ENCODE measurements around the gene SP100. TPM values are rescaled to one million over a fixed set of nuclear protein-coding genes. Genes with fewer than 3 reads are reported as not detected.

The SP100 gene
- total RNA-seq, 1 donor from 2014 or later, result 169 TPM

DNA sequence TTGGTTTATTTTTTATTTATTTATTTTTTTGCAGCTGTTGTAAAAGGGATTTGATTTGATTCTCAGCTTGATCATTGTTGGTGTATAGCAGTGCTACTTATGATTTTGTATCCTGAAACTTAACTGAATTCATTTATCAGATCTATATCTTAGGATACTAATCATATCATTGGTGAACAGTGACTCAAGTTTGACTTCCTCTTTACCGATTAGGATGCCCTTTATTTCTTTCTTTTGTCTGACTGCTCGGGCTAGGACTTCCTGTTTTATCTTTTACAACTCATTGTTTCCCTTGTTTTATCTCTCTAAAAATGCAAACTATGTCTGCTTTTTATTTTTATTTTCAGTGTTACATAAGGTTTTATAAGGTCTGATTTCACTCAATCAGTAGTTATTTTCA is 23.6 kb downstream of the SP100 start:
- no peak overlapping the region for H2AFZ ChIP-seq (ENCODE audit: low read depth, low read length)
- peak overlapping the region; percentile 6 for H3K27ac ChIP-seq (ENCODE audit: low read depth, low read length)
- H3K27ac Mint-ChIP-seq (ENCODE audit: unreplicated experiment), result no peak overlapping the region
- DNase-seq (ENCODE audit: low read depth) (peak; percentile 35), FAIRE-seq (no peak)
- no peak overlapping the region for H3K4me3 Mint-ChIP-seq (ENCODE audit: unreplicated experiment)
- peak overlapping the region; percentile 48 for H3K4me2 ChIP-seq (ENCODE audit: low read length)
- H3K9me3 ChIP-seq (ENCODE audit: insufficient read depth, low read depth, low read length), result no peaks in the 10 kb centered on the region
- no peak overlapping the region for H3K4me3 ChIP-seq (ENCODE audit: insufficient read depth, low read depth, low read length)
- peaks cover 6% of the 10 kb centered on the region for H3K4me1 ChIP-seq (ENCODE audit: insufficient read depth, low read length)
- no peaks in the 10 kb centered on the region for H3K36me3 ChIP-seq (ENCODE audit: insufficient read depth, low read length)
- peaks cover 11% of the 10 kb centered on the region for H4K20me1 ChIP-seq (ENCODE audit: insufficient read depth, low read length)
- peaks cover 61% of the 10 kb centered on the region for H3K79me2 ChIP-seq (ENCODE audit: insufficient read depth, low read length)
- no peaks in the 10 kb centered on the region for H3K27me3 Mint-ChIP-seq (ENCODE audit: low read depth, unreplicated experiment)
- TF ChIP-seq, protein P1, sequence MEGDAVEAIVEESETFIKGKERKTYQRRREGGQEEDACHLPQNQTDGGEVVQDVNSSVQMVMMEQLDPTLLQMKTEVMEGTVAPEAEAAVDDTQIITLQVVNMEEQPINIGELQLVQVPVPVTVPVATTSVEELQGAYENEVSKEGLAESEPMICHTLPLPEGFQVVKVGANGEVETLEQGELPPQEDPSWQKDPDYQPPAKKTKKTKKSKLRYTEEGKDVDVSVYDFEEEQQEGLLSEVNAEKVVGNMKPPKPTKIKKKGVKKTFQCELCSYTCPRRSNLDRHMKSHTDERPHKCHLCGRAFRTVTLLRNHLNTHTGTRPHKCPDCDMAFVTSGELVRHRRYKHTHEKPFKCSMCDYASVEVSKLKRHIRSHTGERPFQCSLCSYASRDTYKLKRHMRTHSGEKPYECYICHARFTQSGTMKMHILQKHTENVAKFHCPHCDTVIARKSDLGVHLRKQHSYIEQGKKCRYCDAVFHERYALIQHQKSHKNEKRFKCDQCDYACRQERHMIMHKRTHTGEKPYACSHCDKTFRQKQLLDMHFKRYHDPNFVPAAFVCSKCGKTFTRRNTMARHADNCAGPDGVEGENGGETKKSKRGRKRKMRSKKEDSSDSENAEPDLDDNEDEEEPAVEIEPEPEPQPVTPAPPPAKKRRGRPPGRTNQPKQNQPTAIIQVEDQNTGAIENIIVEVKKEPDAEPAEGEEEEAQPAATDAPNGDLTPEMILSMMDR (IDR thresholded peaks at IDR 0.05; ENCODE audit: insufficient read depth, low read depth, low read length), result no peak
- TF ChIP-seq EZH2 (IDR thresholded peaks at IDR 0.05; ENCODE audit: insufficient read depth, low read length), result no peak
- no peak overlapping the region for H3K9ac ChIP-seq (ENCODE audit: low read length)
- no peaks in the 10 kb centered on the region for H3K9me3 Mint-ChIP-seq (ENCODE audit: unreplicated experiment)
- H3K4me1 Mint-ChIP-seq (ENCODE audit: low read depth, unreplicated experiment), result peaks cover 43% of the 10 kb centered on the region
- H3K27me3 ChIP-seq (ENCODE audit: insufficient read depth, low read length), result no peaks in the 10 kb centered on the region
- H3K36me3 Mint-ChIP-seq (ENCODE audit: low read depth, unreplicated experiment), result peaks cover 16% of the 10 kb centered on the region

DNA sequence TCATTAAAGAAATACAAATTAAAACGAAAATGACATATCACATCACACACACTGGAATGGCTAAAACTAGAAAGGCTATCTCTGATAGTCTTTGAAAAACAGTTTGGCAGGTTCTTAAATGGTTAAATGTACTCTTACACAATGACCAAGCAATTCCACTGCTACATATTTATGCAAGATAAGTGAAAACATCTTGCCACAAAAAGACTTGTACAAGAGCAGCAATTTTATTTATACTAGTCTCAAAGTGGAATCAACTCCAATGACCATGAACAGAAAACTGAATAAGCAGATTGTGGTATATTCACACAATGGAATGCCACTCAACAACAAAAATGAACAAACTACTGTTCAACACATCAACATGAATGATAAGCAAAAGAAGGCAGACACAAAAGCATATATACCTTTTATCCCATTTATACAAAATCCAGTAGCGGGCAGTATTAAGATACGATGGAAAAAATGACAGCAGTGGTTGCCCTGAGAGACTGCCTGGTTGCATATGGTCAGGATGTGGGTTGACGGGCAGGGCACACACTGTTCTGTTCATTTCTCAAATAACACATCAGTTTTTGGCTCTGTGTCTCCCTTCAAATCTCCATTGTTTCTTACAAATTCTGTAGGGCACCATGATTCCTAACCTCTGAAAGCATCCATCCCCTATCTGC is 25.4 kb downstream of the SP100 start:
- no peaks in the 10 kb centered on the region for H3K27me3 Mint-ChIP-seq (ENCODE audit: low read depth, unreplicated experiment)
- peaks cover 44% of the 10 kb centered on the region for H3K79me2 ChIP-seq (ENCODE audit: insufficient read depth, low read length)
- TF ChIP-seq, protein P1 (IDR thresholded peaks at IDR 0.05; ENCODE audit: insufficient read depth, low read depth, low read length), result no peak
- TF ChIP-seq EZH2 (IDR thresholded peaks at IDR 0.05; ENCODE audit: insufficient read depth, low read length), result no peak
- H3K9me3 ChIP-seq (ENCODE audit: insufficient read depth, low read depth, low read length), result no peaks in the 10 kb centered on the region
- FAIRE-seq, result peak; percentile 17
- H3K36me3 ChIP-seq (ENCODE audit: insufficient read depth, low read length), result peaks cover 5% of the 10 kb centered on the region
- H3K27ac Mint-ChIP-seq (ENCODE audit: unreplicated experiment), result no peak overlapping the region
- peak overlapping the region; percentile 20 for H3K4me2 ChIP-seq (ENCODE audit: low read length)
- H3K36me3 Mint-ChIP-seq (ENCODE audit: low read depth, unreplicated experiment), result peaks cover 19% of the 10 kb centered on the region
- H4K20me1 ChIP-seq (ENCODE audit: insufficient read depth, low read length), result peaks cover 7% of the 10 kb centered on the region
- peaks cover 41% of the 10 kb centered on the region for H3K4me1 Mint-ChIP-seq (ENCODE audit: low read depth, unreplicated experiment)
- no peak overlapping the region for H3K27ac ChIP-seq (ENCODE audit: low read depth, low read length)
- no peak overlapping the region for H2AFZ ChIP-seq (ENCODE audit: low read depth, low read length)
- no peaks in the 10 kb centered on the region for H3K9me3 Mint-ChIP-seq (ENCODE audit: unreplicated experiment)
- peaks cover 6% of the 10 kb centered on the region for H3K4me1 ChIP-seq (ENCODE audit: insufficient read depth, low read length)
- DNase-seq (ENCODE audit: low read depth), result peak; percentile 61
- H3K4me3 ChIP-seq (ENCODE audit: insufficient read depth, low read depth, low read length), result no peak overlapping the region
- H3K27me3 ChIP-seq (ENCODE audit: insufficient read depth, low read length), result no peaks in the 10 kb centered on the region
- no peak overlapping the region for H3K4me3 Mint-ChIP-seq (ENCODE audit: unreplicated experiment)
- H3K9ac ChIP-seq (ENCODE audit: low read length), result no peak overlapping the region

DNA sequence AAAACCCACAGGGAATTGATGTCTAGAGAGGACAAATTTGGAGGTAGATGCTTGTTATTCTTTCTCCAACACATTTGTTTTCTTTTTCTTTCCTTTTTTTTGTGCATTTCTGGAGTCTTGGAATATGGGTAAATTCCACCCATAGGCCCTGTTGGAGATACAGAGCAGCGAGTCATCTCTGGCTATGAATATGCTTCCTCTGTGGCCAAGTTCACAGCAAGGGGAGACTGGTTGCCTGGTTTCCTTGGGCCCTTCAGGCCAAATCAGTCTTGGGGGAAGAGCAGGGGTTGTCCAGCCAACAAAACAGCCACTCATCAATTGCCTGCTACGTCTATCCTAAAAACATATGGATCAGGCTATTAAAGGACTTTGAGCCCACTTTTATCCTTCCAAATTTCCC is 27.5 kb downstream of the SP100 start:
- peak; percentile 42 for DNase-seq (ENCODE audit: low read depth)
- Histone ChIP-seq H4K20me1 (ENCODE audit: insufficient read depth, low read length) (peaks cover 11% of the 10 kb centered on the region), H3K4me1 (ENCODE audit: insufficient read depth, low read length) (peaks cover 6% of the 10 kb centered on the region), H3K36me3 (ENCODE audit: insufficient read depth, low read length) (peaks cover 27% of the 10 kb centered on the region), H2AFZ (ENCODE audit: low read depth, low read length) (no peak overlapping the region), H3K9ac (ENCODE audit: low read length) (no peak overlapping the region), H3K27me3 (ENCODE audit: insufficient read depth, low read length) (no peaks in the 10 kb centered on the region), H3K27ac (ENCODE audit: low read depth, low read length) (no peak overlapping the region), H3K79me2 (ENCODE audit: insufficient read depth, low read length) (peaks cover 29% of the 10 kb centered on the region), H3K9me3 (ENCODE audit: insufficient read depth, low read depth, low read length) (no peaks in the 10 kb centered on the region), H3K4me3 (ENCODE audit: insufficient read depth, low read depth, low read length) (no peak overlapping the region), H3K4me2 (ENCODE audit: low read length) (no peak overlapping the region)
- H3K36me3 Mint-ChIP-seq (ENCODE audit: low read depth, unreplicated experiment), result peaks cover 34% of the 10 kb centered on the region
- H3K4me1 Mint-ChIP-seq (ENCODE audit: low read depth, unreplicated experiment), result peaks cover 47% of the 10 kb centered on the region
- TF ChIP-seq, protein P1 (IDR thresholded peaks at IDR 0.05; ENCODE audit: insufficient read depth, low read depth, low read length), result no peak
- no peak for TF ChIP-seq EZH2 (IDR thresholded peaks at IDR 0.05; ENCODE audit: insufficient read depth, low read length)
- H3K4me3 Mint-ChIP-seq (ENCODE audit: unreplicated experiment), result peak overlapping the region; percentile 71
- no peaks in the 10 kb centered on the region for H3K27me3 Mint-ChIP-seq (ENCODE audit: low read depth, unreplicated experiment)
- no peak overlapping the region for H3K27ac Mint-ChIP-seq (ENCODE audit: unreplicated experiment)
- FAIRE-seq, result peak; percentile 92
- H3K9me3 Mint-ChIP-seq (ENCODE audit: unreplicated experiment), result no peaks in the 10 kb centered on the region

Measured in astrocyte (in vitro differentiated cells and primary cell).